Liver (tissue), 9 donors: ENCODE results near the gene SLC26A4. TPM values are rescaled to one million over a fixed set of nuclear protein-coding genes. Genes with fewer than 3 reads are reported as not detected.

Source experiments
- DNase-seq: peaks from one replicate; pipeline ENCODE4 v3.0.0-alpha.2; 2017; ENCODE audit warnings: low spot score
- H3K27ac ChIP-seq, 2 donors: one replicate each; pipeline ENCODE4 v1.7.0; 2013; ENCODE audit warnings: inconsistent platforms in 2 of 2, low read length in 2 of 2, control low read depth in 1 of 2, low read depth in 1 of 2, mild to moderate bottlenecking in 1 of 2
- H3K27me3 ChIP-seq, 4 donors: one replicate each; pipeline versions ENCODE4 v1.6.1 to v1.7.0; 2013; ENCODE audit warnings: low read length in 3 of 4, inconsistent platforms in 1 of 4, mild to moderate bottlenecking in 1 of 4, moderate library complexity in 1 of 4; ENCODE audit not compliant: control insufficient read depth in 4 of 4, insufficient read depth in 4 of 4
- H3K36me3 ChIP-seq, 4 donors: one replicate each; pipeline versions ENCODE4 v1.6.1 to v1.7.0; 2013; ENCODE audit warnings: low read length in 3 of 4, mild to moderate bottlenecking in 3 of 4, low read depth in 1 of 4, moderate library complexity in 1 of 4; ENCODE audit not compliant: control insufficient read depth in 4 of 4, insufficient read depth in 3 of 4
- H3K4me1 ChIP-seq, 4 donors: one replicate each; pipeline versions ENCODE4 v1.6.1 to v1.7.0; 2013; ENCODE audit warnings: low read length in 3 of 4, mild to moderate bottlenecking in 3 of 4, moderate library complexity in 1 of 4; ENCODE audit not compliant: control insufficient read depth in 4 of 4, insufficient read depth in 4 of 4
- H3K4me3 ChIP-seq, 3 donors: one replicate each; pipeline versions ENCODE4 v1.6.1 to v1.7.0; 2013; ENCODE audit warnings: low read length in 3 of 3, control low read depth in 1 of 3, low read depth in 1 of 3, mild to moderate bottlenecking in 1 of 3
- H3K9ac ChIP-seq, 2 donors: one replicate each; pipeline ENCODE4 v1.7.0; 2013; ENCODE audit warnings: low read length in 2 of 2, mild to moderate bottlenecking in 2 of 2, moderate library complexity in 2 of 2, control low read depth in 1 of 2, low read depth in 1 of 2
- H3K9me3 ChIP-seq, 4 donors: one replicate each; pipeline versions ENCODE4 v1.6.1 to v1.7.0; 2013; ENCODE audit warnings: low read length in 3 of 4; ENCODE audit not compliant: control insufficient read depth in 4 of 4
- ATF3 ChIP-seq: IDR thresholded peaks from 2 replicates; pipeline ENCODE4 v1.6.1; 2016; ENCODE audit warnings: antibody characterized with exemption
- CTCF ChIP-seq: fragments of 150-350 bp; IDR thresholded peaks from 2 replicates; pipeline ENCODE4 v1.5.1; 2017; ENCODE audit warnings: improper control_type of control experiment, low read depth, low read length; ENCODE audit not compliant: missing input control
- FOXA1 ChIP-seq: IDR thresholded peaks from 2 replicates; pipeline ENCODE4 v1.6.1; 2016; ENCODE audit warnings: antibody characterized with exemption
- GABPA ChIP-seq, 2 donors: IDR thresholded peaks in 1 of 2; conservative IDR thresholded peaks in 1 of 2; 2 replicates each; pipeline ENCODE4 v1.6.1; 2016; ENCODE audit warnings: antibody characterized with exemption in 2 of 2, mild to moderate bottlenecking in 1 of 2, moderate library complexity in 1 of 2
- HNF4G ChIP-seq: IDR thresholded peaks from 2 replicates; pipeline ENCODE4 v1.6.1; 2016; ENCODE audit warnings: antibody characterized with exemption
- JUND ChIP-seq, 2 donors: IDR thresholded peaks; 2 replicates each; pipeline ENCODE4 v1.6.1; 2016; ENCODE audit warnings: antibody characterized with exemption in 2 of 2
- MAX ChIP-seq: IDR thresholded peaks from 2 replicates; pipeline ENCODE4 v1.6.1; 2016; ENCODE audit warnings: antibody characterized with exemption
- NR2F2 ChIP-seq: IDR thresholded peaks from 2 replicates; pipeline ENCODE4 v1.6.1; 2016; ENCODE audit warnings: antibody characterized with exemption
- RAD21 ChIP-seq, 2 donors: IDR thresholded peaks; 2 replicates each; pipeline ENCODE4 v1.6.1; 2016; ENCODE audit warnings: antibody characterized with exemption in 2 of 2, mild to moderate bottlenecking in 2 of 2
- REST ChIP-seq: IDR thresholded peaks from 2 replicates; pipeline ENCODE4 v1.6.1; 2016; ENCODE audit warnings: antibody characterized with exemption, mild to moderate bottlenecking
- RXRA ChIP-seq, 2 donors: IDR thresholded peaks; 2 replicates each; pipeline ENCODE4 v1.6.1; 2017 to 2018; ENCODE audit warnings: antibody characterized with exemption in 2 of 2, mild to moderate bottlenecking in 1 of 2
- SP1 ChIP-seq: IDR thresholded peaks from 2 replicates; pipeline ENCODE4 v1.6.1; 2018; ENCODE audit warnings: antibody characterized with exemption, mild to moderate bottlenecking
- TAF1 ChIP-seq: conservative IDR thresholded peaks from 2 replicates; pipeline ENCODE4 v1.6.1; 2016; ENCODE audit warnings: antibody characterized with exemption, mild to moderate bottlenecking
- YY1 ChIP-seq: IDR thresholded peaks from 2 replicates; pipeline ENCODE4 v1.6.1; 2016; ENCODE audit warnings: antibody characterized with exemption, mild to moderate bottlenecking
- ZBTB33 ChIP-seq: IDR thresholded peaks from 2 replicates; pipeline ENCODE4 v1.6.1; 2016; ENCODE audit warnings: antibody characterized with exemption
- WGBS: extraction: QIAGEN DNeasy Blood & Tissue Kit; methylation state at CpG from one replicate; pipeline ENCODE4 v1.1.7; 2013; 5-methylcytosine and 5-hydroxymethylcytosine counted together
- polyA plus RNA-seq, 2 donors: library from polyadenylated mRNA; stranded (reverse) in 1 of 2; unstranded in 1 of 2; fragments of 200-250 nt in 1 of 2; fragments of >200 nt in 1 of 2; fragmentation: Nextera tagmentation in 1 of 2; extraction: Ambion mirVana in 1 of 2; gene quantifications; one replicate each; pipeline versions ENCODE4 v1.2.1 to v1.2.3, GENCODE V29; 2013 to 2015
- total RNA-seq, 2 donors: library from RNA; depleted of rRNA; stranded (reverse); fragments of >200 nt; gene quantifications; one replicate each; pipeline ENCODE4 v1.2.3, GENCODE V29; 2014
- donor health status: healthy.
- donor health status: healthy.
- donor health status: healthy.
- donor health status: healthy.
- donor health status: healthy.

Gene SLC26A4
- under 1 TPM; 0.19 to 0.25 TPM for total RNA-seq
- polyA plus RNA-seq, result under 1 TPM in 1 of 2 donors, not detected in 1; 0.08 TPM

GRCh38 chr7:107660381-107661080 is at the start of gene SLC26A4:
TSS of gene SLC26A4 (plus strand) at chr7:107660828. CDS start at chr7:107661642, 814 bp downstream.
- peak within 1 kb of the TSS; percentile 34 to 51 (median 35) for H3K4me3 ChIP-seq
- DNase-seq, result no peak
- WGBS, result 7% methylated on average over 37 of the region's 37 CpGs
- no peaks in the 10 kb centered on the region for H3K9me3 ChIP-seq
- peaks cover 0 to 3% (median 0%) of the 10 kb centered on the region in 4 donors for H3K27me3 ChIP-seq
- H3K9ac ChIP-seq, result no peak within 1 kb of the TSS
- no peaks in the 10 kb centered on the region for H3K36me3 ChIP-seq
- no peak within 1 kb of the TSS for H3K27ac ChIP-seq
- H3K4me1 ChIP-seq, result peaks cover 8 to 16% (median 13%) of the 10 kb centered on the region in 4 donors
- TF ChIP-seq NR2F2, result no peak

GRCh38 chr7:107613439-107613838 is 47.2 kb upstream of the SLC26A4 start:
- H3K9ac ChIP-seq, result no peak overlapping the region
- 94% methylated on average over 1 of the region's 1 CpG for WGBS
- TF ChIP-seq JUND (IDR thresholded peaks at IDR 0.05) (no peak), ATF3 (no peak), MAX (no peak), CTCF (no peak), GABPA (IDR thresholded peaks at IDR 0.05 in 1 of 2, conservative IDR thresholded peaks at IDR 0.05 in 1 of 2) (no peak), NR2F2 (no peak), YY1 (no peak), REST (no peak), HNF4G (no peak)
- no peak overlapping the region for H3K4me3 ChIP-seq
- no peak overlapping the region for H3K27ac ChIP-seq
- no peaks in the 10 kb centered on the region for H3K9me3 ChIP-seq
- H3K36me3 ChIP-seq, result peaks cover 0 to 7% (median 2%) of the 10 kb centered on the region in 4 donors
- no peak for DNase-seq
- no peaks in the 10 kb centered on the region for H3K4me1 ChIP-seq
- no peaks in the 10 kb centered on the region for H3K27me3 ChIP-seq

GRCh38 chr7:107613948-107614347 is 46.7 kb upstream of the SLC26A4 start:
- Histone ChIP-seq H3K9ac (no peak overlapping the region), H3K4me3 (no peak overlapping the region), H3K36me3 (peaks cover 0 to 7% (median 2%) of the 10 kb centered on the region in 4 donors), H3K27ac (no peak overlapping the region), H3K4me1 (no peaks in the 10 kb centered on the region), H3K27me3 (no peaks in the 10 kb centered on the region), H3K9me3 (no peaks in the 10 kb centered on the region)
- TF ChIP-seq RAD21 (IDR thresholded peaks at IDR 0.05) (no peak), SP1 (no peak), JUND (IDR thresholded peaks at IDR 0.05) (no peak), FOXA1 (no peak), TAF1 (no peak), MAX (no peak), YY1 (no peak), RXRA (IDR thresholded peaks at IDR 0.05) (no peak), NR2F2 (no peak), ZBTB33 (no peak), ATF3 (no peak)
- no peak for DNase-seq
